Colonic mucosa (tissue), 4 donors: ENCODE measurements around the gene ROR2. TPM values are rescaled to one million over a fixed set of nuclear protein-coding genes. Genes with fewer than 3 reads are reported as not detected.
A peak's percentile ranks its signal among the peaks of the same experiment; 100 is the strongest.

ENCODE experiments used
- DNase-seq: peaks from one replicate; pipeline ENCODE4 v3.0.0-alpha.2; 2020
- H3K27ac ChIP-seq: fragments of 200-600 bp; one replicate; pipeline ENCODE4 v1.8.0; 2021
- H3K27me3 ChIP-seq: fragments of 200-600 bp; one replicate; pipeline ENCODE4 v1.8.0; 2021
- H3K36me3 ChIP-seq: fragments of 200-600 bp; one replicate; pipeline ENCODE4 v1.8.0; 2021
- H3K4me1 ChIP-seq: fragments of 200-600 bp; one replicate; pipeline ENCODE4 v1.8.0; 2021; ENCODE audit warnings: mild to moderate bottlenecking
- H3K4me3 ChIP-seq: fragments of 200-600 bp; one replicate; pipeline ENCODE4 v1.8.0; 2021
- H3K9ac ChIP-seq, 2 donors: one replicate each; pipeline ENCODE4 v1.7.0; 2013; ENCODE audit warnings: control low read depth in 2 of 2, low read depth in 2 of 2, low read length in 2 of 2
- H3K9me3 ChIP-seq: fragments of 200-600 bp; one replicate; pipeline ENCODE4 v1.8.0; 2021
- CTCF ChIP-seq: fragments of 200-600 bp; IDR thresholded peaks from one replicate; pipeline ENCODE4 v1.8.0; 2022; ENCODE audit warnings: antibody characterized with exemption, mild to moderate bottlenecking
- intact Hi-C: fragments of 100-400 bp; cut with DNase I; formaldehyde crosslinking; loops from one replicate; pipeline ENCODE4 v1.14.1; 2022
- total RNA-seq, 2 donors: library from RNA; stranded (reverse); fragmentation: NEBNext Ultra II Directional in 1 of 2; extraction: Animal tissue kit (Norgen Biotek cat#: 25700) in 1 of 2; gene quantifications; one replicate each; pipeline ENCODE4 v1.2.1, GENCODE V29; 2021
- donor health status: healthy.
- donor health status: DM: no; HTN: no; CAD: no.
- donor health status: DM: no; HTN: no; CAD: no.

Gene ROR2
- total RNA-seq, 2 donors from 2014 or later, result 1.7 to 9.1 TPM

GRCh38 chr9:91908293-91908623 lies 41.8 kb downstream of the ROR2 start:
- Histone ChIP-seq H3K27ac (no peak overlapping the region), H3K9ac (no peak overlapping the region)

GRCh38 chr9:91907484-91908292 lies 42.3 kb downstream of the ROR2 start:
- no peak for DNase-seq
- no peaks in the 10 kb centered on the region for H3K9me3 ChIP-seq
- H3K27me3 ChIP-seq, result no peaks in the 10 kb centered on the region
- H3K36me3 ChIP-seq, result no peaks in the 10 kb centered on the region
- intact Hi-C loops, result no loop called here
- H3K9ac ChIP-seq, result no peak overlapping the region
- H3K27ac ChIP-seq, result no peak overlapping the region
- H3K4me1 ChIP-seq, result no peaks in the 10 kb centered on the region
- no peak for TF ChIP-seq CTCF
- H3K4me3 ChIP-seq, result no peak overlapping the region

More at GRCh38 chr9:91908293-91908623, 41.8 kb downstream of the ROR2 start:
- H3K27me3 ChIP-seq, result no peaks in the 10 kb centered on the region
- H3K4me3 ChIP-seq, result no peak overlapping the region
- no peaks in the 10 kb centered on the region for H3K36me3 ChIP-seq
- intact Hi-C loops, result no loop called here
- no peak for TF ChIP-seq CTCF
- H3K9me3 ChIP-seq, result no peaks in the 10 kb centered on the region
- no peaks in the 10 kb centered on the region for H3K4me1 ChIP-seq
- DNase-seq, result no peak

- no peak for DNase-seq
- Histone ChIP-seq H3K9ac (peak overlapping the region in 1 of 2 donors; percentile 26), H3K4me3 (peak overlapping the region; percentile 20), H3K36me3 (no peaks in the 10 kb centered on the region), H3K9me3 (no peaks in the 10 kb centered on the region), H3K27ac (no peak overlapping the region), H3K4me1 (no peaks in the 10 kb centered on the region), H3K27me3 (no peaks in the 10 kb centered on the region)
- no peak for TF ChIP-seq CTCF
- intact Hi-C loops, result no loop called here
Measured at GRCh38 chr9:91905991-91906469, 44.0 kb downstream of the ROR2 start.

GRCh38 chr9:91905237-91905650 lies 44.8 kb downstream of the ROR2 start:
- H3K27ac ChIP-seq, result no peak overlapping the region
- H3K9me3 ChIP-seq, result no peaks in the 10 kb centered on the region
- no peak for DNase-seq
- no peak overlapping the region for H3K9ac ChIP-seq
- no peaks in the 10 kb centered on the region for H3K36me3 ChIP-seq
- H3K27me3 ChIP-seq, result no peaks in the 10 kb centered on the region
- intact Hi-C loops, result no loop called here
- TF ChIP-seq CTCF, result no peak
- H3K4me1 ChIP-seq, result no peaks in the 10 kb centered on the region
- H3K4me3 ChIP-seq, result no peak overlapping the region

GRCh38 chr9:91904588-91905236 lies 45.3 kb downstream of the ROR2 start:
- H3K9ac ChIP-seq, result no peak overlapping the region
- no peaks in the 10 kb centered on the region for H3K9me3 ChIP-seq
- no peak overlapping the region for H3K4me3 ChIP-seq
- no peaks in the 10 kb centered on the region for H3K27me3 ChIP-seq
- intact Hi-C loops, result no loop called here
- H3K27ac ChIP-seq, result no peak overlapping the region
- no peak for TF ChIP-seq CTCF
- H3K4me1 ChIP-seq, result no peaks in the 10 kb centered on the region
- H3K36me3 ChIP-seq, result no peaks in the 10 kb centered on the region
- no peak for DNase-seq
